GM23248 (cell line): ENCODE measurements around the gene SIGLEC1. TPM values are rescaled to one million over a fixed set of nuclear protein-coding genes. Genes with fewer than 3 reads are reported as not detected.

Source experiments
- DNase-seq: peaks from one replicate; pipeline ENCODE4 v3.0.0-alpha.2; 2015
- H2AFZ ChIP-seq: fragments of 200-600 bp; sonication (generic); 2 replicates; pipeline ENCODE4 v1.6.1; 2016; ENCODE audit warnings: antibody characterized with exemption
- H3F3A ChIP-seq: fragments of 200-600 bp; sonication (generic); 2 replicates; pipeline ENCODE4 v1.6.1; 2016; ENCODE audit warnings: mild to moderate bottlenecking, antibody characterized with exemption, mixed run types; ENCODE audit not compliant: insufficient read depth
- H3K27ac ChIP-seq: fragments of 200-600 bp; sonication (generic); 2 replicates; pipeline ENCODE4 v1.5.1; 2016; ENCODE audit warnings: mild to moderate bottlenecking
- H3K27me3 ChIP-seq: fragments of 200-600 bp; sonication (generic); replicated peaks from 2 replicates; pipeline ENCODE4 v1.6.1; 2016; ENCODE audit warnings: mild to moderate bottlenecking; ENCODE audit not compliant: insufficient read depth
- H3K36me3 ChIP-seq: fragments of 200-600 bp; sonication (generic); 2 replicates; pipeline ENCODE4 v1.6.1; 2016; ENCODE audit warnings: low read depth, mild to moderate bottlenecking
- H3K4me1 ChIP-seq: fragments of 200-600 bp; sonication (generic); 2 replicates; pipeline ENCODE4 v1.6.1; 2016; ENCODE audit warnings: mild to moderate bottlenecking; ENCODE audit not compliant: insufficient read depth
- H3K4me2 ChIP-seq: fragments of 200-600 bp; sonication (generic); one replicate; pipeline ENCODE4 v1.6.1; 2016; ENCODE audit warnings: mild to moderate bottlenecking; ENCODE audit not compliant: unreplicated experiment
- H3K4me3 ChIP-seq: fragments of 200-600 bp; sonication (generic); 2 replicates; pipeline ENCODE4 v1.5.1; 2016; ENCODE audit warnings: mild to moderate bottlenecking
- H3K79me2 ChIP-seq: fragments of 200-600 bp; sonication (generic); 2 replicates; pipeline ENCODE4 v1.6.1; 2016; ENCODE audit warnings: mild to moderate bottlenecking; ENCODE audit not compliant: insufficient read depth
- H3K9ac ChIP-seq: fragments of 200-600 bp; sonication (generic); 2 replicates; pipeline ENCODE4 v1.6.1; 2016; ENCODE audit warnings: mild to moderate bottlenecking
- H3K9me2 ChIP-seq: fragments of 200-600 bp; sonication (generic); 2 replicates; pipeline ENCODE4 v1.6.1; 2016; ENCODE audit warnings: mixed run types, mild to moderate bottlenecking, moderate library complexity; ENCODE audit not compliant: insufficient read depth
- H3K9me3 ChIP-seq: fragments of 200-600 bp; sonication (generic); one replicate; pipeline ENCODE4 v1.6.1; 2017; ENCODE audit warnings: low read depth
- H4K20me1 ChIP-seq: fragments of 200-600 bp; sonication (generic); 2 replicates; pipeline ENCODE4 v1.6.0; 2016; ENCODE audit not compliant: insufficient read depth
- EZH2 ChIP-seq: fragments of 200-600 bp; sonication (generic); IDR thresholded peaks from 2 replicates; pipeline ENCODE4 v1.6.1; 2018; ENCODE audit warnings: antibody characterized with exemption, mild to moderate bottlenecking; ENCODE audit not compliant: insufficient read depth, poor library complexity, severe bottlenecking
- EZH2phosphoT487 ChIP-seq: fragments of 200-600 bp; sonication (generic); IDR thresholded peaks from 2 replicates; pipeline ENCODE4 v1.6.1; 2018; ENCODE audit warnings: antibody characterized with exemption, moderate library complexity, mild to moderate bottlenecking, low read depth; ENCODE audit not compliant: insufficient read depth
- WGBS, 2 experiments: methylation state at CpG; one replicate each; pipeline ENCODE4 v1.1.6; 2015 to 2017; ENCODE audit warnings: low lambda C conversion rate in 2 of 2, low coverage in 1 of 2; ENCODE audit errors: missing lambda C conversion rate in 2 of 2; 5-methylcytosine and 5-hydroxymethylcytosine counted together
- in situ Hi-C: fragments of 300-500 bp; cut with MboI; formaldehyde crosslinking; loops from 2 replicates; pipeline ENCODE4 v1.15.0; 2020
- polyA plus RNA-seq: library from polyadenylated mRNA; unstranded; fragments of >200 nt; fragmentation: Nextera tagmentation; extraction: Ambion mirVana; gene quantifications from 2 replicates; pipeline ENCODE4 v1.2.1, GENCODE V29; 2016
- total RNA-seq: library from RNA; depleted of rRNA; stranded (reverse); fragments of >200 nt; shearing (Covaris generic); gene quantifications from 2 replicates; pipeline ENCODE4 v1.2.3, GENCODE V29; 2014

Gene SIGLEC1
- total and polyA plus RNA-seq, 2 experiments from 2014 or later, result not detected

- Histone ChIP-seq H3K9me2 (no peaks in the 10 kb centered on the region), H2AFZ (no peak overlapping the region), H3K27ac (no peak overlapping the region), H3K79me2 (no peaks in the 10 kb centered on the region), H4K20me1 (no peaks in the 10 kb centered on the region), H3K9me3 (no peaks in the 10 kb centered on the region), H3K36me3 (no peaks in the 10 kb centered on the region), H3F3A (no peaks in the 10 kb centered on the region), H3K4me2 (no peak overlapping the region), H3K27me3 (no peaks in the 10 kb centered on the region), H3K4me1 (no peaks in the 10 kb centered on the region), H3K9ac (no peak overlapping the region), H3K4me3 (no peak overlapping the region)
- in situ Hi-C loops, result no loop called here
- TF ChIP-seq EZH2phosphoT487 (no peak), EZH2 (no peak)
- 70 to 74% methylated on average over 13 of the region's 13 CpGs for WGBS, 2 experiments
- no peak for DNase-seq
Observed at GRCh38 chr20:3693376-3693775, 19.0 kb downstream of the SIGLEC1 start.

GRCh38 chr20:3692706-3693294, 19.6 kb downstream of the SIGLEC1 start:
- Histone ChIP-seq H3K27me3 (no peaks in the 10 kb centered on the region), H3K9me3 (no peaks in the 10 kb centered on the region), H4K20me1 (no peaks in the 10 kb centered on the region), H3F3A (0 out of 2 replicates have a peak, but pooled peaks cover 5% of the 10 kb centered on the region), H3K4me3 (no peak overlapping the region), H3K9ac (no peak overlapping the region), H3K27ac (no peak overlapping the region), H3K36me3 (no peaks in the 10 kb centered on the region), H3K79me2 (no peaks in the 10 kb centered on the region), H2AFZ (no peak overlapping the region), H3K4me2 (no peak overlapping the region), H3K9me2 (no peaks in the 10 kb centered on the region), H3K4me1 (peaks cover 3% of the 10 kb centered on the region; the same call in 1 of the 2 replicates)
- no peak for TF ChIP-seq EZH2phosphoT487
- no peak for TF ChIP-seq EZH2
- 65 to 67% methylated on average over 22 to 23 of the region's 23 CpGs for WGBS, 2 experiments
- DNase-seq, result no peak
- in situ Hi-C loops, result no loop called here

GRCh38 chr20:3691897-3692296, 20.5 kb downstream of the SIGLEC1 start:
- no peaks in the 10 kb centered on the region for H3K9me2 ChIP-seq

GRCh38 chr20:3691306-3691705, 21.1 kb downstream of the SIGLEC1 start:
- Histone ChIP-seq H3K27me3 (no peaks in the 10 kb centered on the region), H3K4me1 (peaks cover 16% of the 10 kb centered on the region), H3K79me2 (no peaks in the 10 kb centered on the region), H3K27ac (no peak overlapping the region), H3K4me2 (no peak overlapping the region), H3K4me3 (no peak overlapping the region), H3F3A (peaks cover 10% of the 10 kb centered on the region), H3K9ac (no peak overlapping the region), H3K9me3 (no peaks in the 10 kb centered on the region), H3K36me3 (no peaks in the 10 kb centered on the region), H2AFZ (no peak overlapping the region), H3K9me2 (no peaks in the 10 kb centered on the region), H4K20me1 (no peaks in the 10 kb centered on the region)
- WGBS, 2 experiments, result 85 to 87% methylated on average over 16 of the region's 16 CpGs
- in situ Hi-C loops, result no loop called here
- no peak for DNase-seq
- TF ChIP-seq EZH2phosphoT487 (no peak), EZH2 (no peak)

More at GRCh38 chr20:3691897-3692296, 20.5 kb downstream of the SIGLEC1 start:
- H3K4me1 ChIP-seq, result peaks cover 11% of the 10 kb centered on the region
- no peak overlapping the region for H3K9ac ChIP-seq
- 64 to 67% methylated on average over 9 of the region's 9 CpGs for WGBS, 2 experiments
- no peaks in the 10 kb centered on the region for H4K20me1 ChIP-seq
- no peaks in the 10 kb centered on the region for H3K27me3 ChIP-seq
- no peaks in the 10 kb centered on the region for H3K9me3 ChIP-seq
- H3K27ac ChIP-seq, result no peak overlapping the region
- no peak overlapping the region for H3K4me2 ChIP-seq
- no peaks in the 10 kb centered on the region for H3K36me3 ChIP-seq
- in situ Hi-C loops, result no loop called here
- H3K79me2 ChIP-seq, result no peaks in the 10 kb centered on the region
- DNase-seq, result no peak
- H2AFZ ChIP-seq, result no peak overlapping the region
- TF ChIP-seq EZH2, result no peak
- TF ChIP-seq EZH2phosphoT487, result no peak
- H3F3A ChIP-seq, result peaks cover 10% of the 10 kb centered on the region
- H3K4me3 ChIP-seq, result no peak overlapping the region
